Colonic mucosa (tissue), 4 donors: ENCODE data around the gene BCLAF1. TPM values are rescaled to one million over a fixed set of nuclear protein-coding genes. Genes with fewer than 3 reads are reported as not detected.

Experiments
- DNase-seq: peaks from one replicate; pipeline ENCODE4 v3.0.0-alpha.2; 2020
- H3K27ac ChIP-seq: fragments of 200-600 bp; one replicate; pipeline ENCODE4 v1.8.0; 2021
- H3K27me3 ChIP-seq: fragments of 200-600 bp; one replicate; pipeline ENCODE4 v1.8.0; 2021
- H3K36me3 ChIP-seq: fragments of 200-600 bp; one replicate; pipeline ENCODE4 v1.8.0; 2021
- H3K4me1 ChIP-seq: fragments of 200-600 bp; one replicate; pipeline ENCODE4 v1.8.0; 2021; ENCODE audit warnings: mild to moderate bottlenecking
- H3K4me3 ChIP-seq: fragments of 200-600 bp; one replicate; pipeline ENCODE4 v1.8.0; 2021
- H3K9ac ChIP-seq, 2 donors: one replicate each; pipeline ENCODE4 v1.7.0; 2013; ENCODE audit warnings: control low read depth in 2 of 2, low read depth in 2 of 2, low read length in 2 of 2
- H3K9me3 ChIP-seq: fragments of 200-600 bp; one replicate; pipeline ENCODE4 v1.8.0; 2021
- CTCF ChIP-seq: fragments of 200-600 bp; IDR thresholded peaks from one replicate; pipeline ENCODE4 v1.8.0; 2022; ENCODE audit warnings: antibody characterized with exemption, mild to moderate bottlenecking
- intact Hi-C: fragments of 100-400 bp; cut with DNase I; formaldehyde crosslinking; loops from one replicate; pipeline ENCODE4 v1.14.1; 2022
- total RNA-seq, 2 donors: library from RNA; stranded (reverse); fragmentation: NEBNext Ultra II Directional in 1 of 2; extraction: Animal tissue kit (Norgen Biotek cat#: 25700) in 1 of 2; gene quantifications; one replicate each; pipeline ENCODE4 v1.2.1, GENCODE V29; 2021
- donor health status: healthy.
- donor health status: DM: no; HTN: no; CAD: no.
- donor health status: DM: no; HTN: no; CAD: no.

The BCLAF1 gene
- total RNA-seq, 2 donors from 2014 or later, result 127 to 143 TPM

GRCh38 chr6:136282906-136283305 is 6.7 kb downstream of the BCLAF1 start:
- no peaks in the 10 kb centered on the region for H3K27me3 ChIP-seq
- H3K27ac ChIP-seq, result no peak overlapping the region
- H3K4me3 ChIP-seq, result no peak overlapping the region
- no peak for TF ChIP-seq CTCF
- DNase-seq, result no peak
- no peak overlapping the region for H3K9ac ChIP-seq
- intact Hi-C loops, result no loop called here
- no peaks in the 10 kb centered on the region for H3K9me3 ChIP-seq
- peaks cover 10% of the 10 kb centered on the region for H3K4me1 ChIP-seq
- H3K36me3 ChIP-seq, result no peaks in the 10 kb centered on the region

GRCh38 chr6:136280032-136280609 is 9.5 kb downstream of the BCLAF1 start:
- Histone ChIP-seq H3K9me3 (no peaks in the 10 kb centered on the region), H3K4me1 (peaks cover 5% of the 10 kb centered on the region), H3K9ac (no peak overlapping the region), H3K4me3 (no peak overlapping the region), H3K27me3 (no peaks in the 10 kb centered on the region), H3K36me3 (no peaks in the 10 kb centered on the region), H3K27ac (no peak overlapping the region)
- intact Hi-C loops, result no loop called here
- no peak for TF ChIP-seq CTCF
- DNase-seq, result no peak

GRCh38 chr6:136274062-136274461 is 15.6 kb downstream of the BCLAF1 start:
- no peak for TF ChIP-seq CTCF
- intact Hi-C loops, result no loop called here
- DNase-seq, result no peak

GRCh38 chr6:136265101-136265500 is 24.5 kb downstream of the BCLAF1 start:
- no peak for TF ChIP-seq CTCF
- H3K4me3 ChIP-seq, result no peak overlapping the region
- H3K36me3 ChIP-seq, result peaks cover 7% of the 10 kb centered on the region
- no peaks in the 10 kb centered on the region for H3K4me1 ChIP-seq
- no peak for DNase-seq
- no peak overlapping the region for H3K9ac ChIP-seq
- intact Hi-C loops, result loop anchor here (10.0 kb wide), 1 partner anchor 1060 kb away; no protein-coding TSS in a partner anchor
- H3K27me3 ChIP-seq, result no peaks in the 10 kb centered on the region
- H3K9me3 ChIP-seq, result no peaks in the 10 kb centered on the region
- no peak overlapping the region for H3K27ac ChIP-seq

More at GRCh38 chr6:136274062-136274461, 15.6 kb downstream of the BCLAF1 start:
- H3K4me3 ChIP-seq, result no peak overlapping the region
- H3K4me1 ChIP-seq, result no peaks in the 10 kb centered on the region
- H3K36me3 ChIP-seq, result peaks cover 5% of the 10 kb centered on the region
- no peak overlapping the region for H3K27ac ChIP-seq
- H3K27me3 ChIP-seq, result no peaks in the 10 kb centered on the region
- no peak overlapping the region for H3K9ac ChIP-seq
- no peaks in the 10 kb centered on the region for H3K9me3 ChIP-seq

GRCh38 chr6:136262940-136263339 is 26.7 kb downstream of the BCLAF1 start:
- no peak for DNase-seq
- H3K4me3 ChIP-seq, result no peak overlapping the region
- H3K36me3 ChIP-seq, result peaks cover 3% of the 10 kb centered on the region
- no peaks in the 10 kb centered on the region for H3K9me3 ChIP-seq
- no peaks in the 10 kb centered on the region for H3K4me1 ChIP-seq
- intact Hi-C loops, result loop anchor here (10.0 kb wide), 1 partner anchor 1058 kb away; no protein-coding TSS in a partner anchor
- TF ChIP-seq CTCF, result no peak
- no peak overlapping the region for H3K9ac ChIP-seq
- H3K27ac ChIP-seq, result no peak overlapping the region
- no peaks in the 10 kb centered on the region for H3K27me3 ChIP-seq
